ENCODE measurements around the gene ETV4. TPM values are rescaled to one million over a fixed set of nuclear protein-coding genes. Genes with fewer than 3 reads are reported as not detected.

ETV4 gene
- total RNA-seq, 1 donor from 2014 or later: 5.9 TPM

- DNase-seq (ENCODE audit: extremely low spot score, unreplicated experiment): no peak
- Mint-ChIP-seq H3K9me3 (ENCODE audit: unreplicated experiment) (no peaks in the 10 kb centered on the region), H3K4me3 (ENCODE audit: unreplicated experiment) (peak overlapping the region; percentile 32), H3K27ac (ENCODE audit: unreplicated experiment) (peak overlapping the region; percentile 94), H3K27me3 (ENCODE audit: unreplicated experiment) (no peaks in the 10 kb centered on the region), H3K4me1 (ENCODE audit: unreplicated experiment) (peaks cover 36% of the 10 kb centered on the region), H3K36me3 (ENCODE audit: unreplicated experiment) (no peaks in the 10 kb centered on the region)
- TF ChIP-seq CTCF (IDR thresholded peaks at IDR 0.05): no peak
These were observed 9.7 kb downstream of the ETV4 start for GRCh38 chr17:43536236-43536992.

GRCh38 chr17:43534909-43535308, 11.2 kb downstream of the ETV4 start:
- Mint-ChIP-seq H3K4me1 (ENCODE audit: unreplicated experiment) (peaks cover 44% of the 10 kb centered on the region), H3K27ac (ENCODE audit: unreplicated experiment) (no peak overlapping the region), H3K36me3 (ENCODE audit: unreplicated experiment) (no peaks in the 10 kb centered on the region), H3K4me3 (ENCODE audit: unreplicated experiment) (no peak overlapping the region), H3K9me3 (ENCODE audit: unreplicated experiment) (no peaks in the 10 kb centered on the region), H3K27me3 (ENCODE audit: unreplicated experiment) (no peaks in the 10 kb centered on the region)
- TF ChIP-seq CTCF (IDR thresholded peaks at IDR 0.05): no peak
- no peak for DNase-seq (ENCODE audit: extremely low spot score, unreplicated experiment)

- Mint-ChIP-seq H3K9me3 (ENCODE audit: unreplicated experiment) (no peaks in the 10 kb centered on the region), H3K27me3 (ENCODE audit: unreplicated experiment) (no peaks in the 10 kb centered on the region), H3K27ac (ENCODE audit: unreplicated experiment) (no peak overlapping the region), H3K36me3 (ENCODE audit: unreplicated experiment) (no peaks in the 10 kb centered on the region), H3K4me3 (ENCODE audit: unreplicated experiment) (no peak overlapping the region), H3K4me1 (ENCODE audit: unreplicated experiment) (peaks cover 49% of the 10 kb centered on the region)
- DNase-seq (ENCODE audit: extremely low spot score, unreplicated experiment): no peak
- no peak for TF ChIP-seq CTCF (IDR thresholded peaks at IDR 0.05)
These were observed 12.4 kb downstream of the ETV4 start for GRCh38 chr17:43533699-43534098.

GRCh38 chr17:43532581-43532980, 13.6 kb downstream of the ETV4 start:
- no peak for DNase-seq (ENCODE audit: extremely low spot score, unreplicated experiment)
- no peak for TF ChIP-seq CTCF (IDR thresholded peaks at IDR 0.05)
- Mint-ChIP-seq H3K36me3 (ENCODE audit: unreplicated experiment) (peaks cover under 1% of the 10 kb centered on the region), H3K4me3 (ENCODE audit: unreplicated experiment) (no peak overlapping the region), H3K9me3 (ENCODE audit: unreplicated experiment) (no peaks in the 10 kb centered on the region), H3K27me3 (ENCODE audit: unreplicated experiment) (no peaks in the 10 kb centered on the region), H3K4me1 (ENCODE audit: unreplicated experiment) (peaks cover 54% of the 10 kb centered on the region), H3K27ac (ENCODE audit: unreplicated experiment) (no peak overlapping the region)

GRCh38 chr17:43531955-43532354, 14.2 kb downstream of the ETV4 start:
- H3K36me3 Mint-ChIP-seq (ENCODE audit: unreplicated experiment): peaks cover 6% of the 10 kb centered on the region
- H3K9me3 Mint-ChIP-seq (ENCODE audit: unreplicated experiment): no peaks in the 10 kb centered on the region
- H3K27ac Mint-ChIP-seq (ENCODE audit: unreplicated experiment): peak overlapping the region; percentile 94
- no peak overlapping the region for H3K4me3 Mint-ChIP-seq (ENCODE audit: unreplicated experiment)
- DNase-seq (ENCODE audit: extremely low spot score, unreplicated experiment): no peak
- peaks cover 55% of the 10 kb centered on the region for H3K4me1 Mint-ChIP-seq (ENCODE audit: unreplicated experiment)
- H3K27me3 Mint-ChIP-seq (ENCODE audit: unreplicated experiment): no peaks in the 10 kb centered on the region
- no peak for TF ChIP-seq CTCF (IDR thresholded peaks at IDR 0.05)
